ENCODE results near the gene RNF220.

- TF ChIP-seq POLR2A (IDR thresholded peaks at IDR 0.05; ENCODE audit: low read depth, low read length) (no peak), POLR2AphosphoS5 (IDR thresholded peaks at IDR 0.05; ENCODE audit: low read depth, low read length) (no peak), TAF1 (IDR thresholded peaks at IDR 0.05; ENCODE audit: borderline replicate concordance, low read depth, low read length) (no peak)
Observed at GRCh38 chr1:44536357-44537209, 131.5 kb downstream of the RNF220 start.

Data from GM12892 (cell line).